Left lung (tissue), 10 donors: ENCODE results near the gene SPP1. TPM values are rescaled to one million over a fixed set of nuclear protein-coding genes. Genes with fewer than 3 reads are reported as not detected.
A peak's percentile ranks its signal among the peaks of the same experiment; 100 is the strongest.
"Not testable (repeated sequence)": the region's sequence is repeated elsewhere in the genome, so short reads cannot be mapped to it uniquely, and the experiment has no call there.

Source experiments
- ATAC-seq: fragments of 200-7000 bp; cut with Tn5 transposase; one replicate; pipeline ENCODE4 v1.9.1; 2020; ENCODE audit warnings: moderate library complexity
- DNase-seq, 4 donors: peaks; one replicate each; pipeline ENCODE4 v3.0.0-alpha.2; 2013 to 2020
- H3K27ac ChIP-seq, 2 donors: fragments of 200-600 bp; sonication (generic) in 1 of 2; one replicate each; pipeline versions ENCODE4 v1.5.0 to v1.8.0; 2020 to 2021
- H3K27me3 ChIP-seq, 2 donors: fragments of 200-600 bp; sonication (generic) in 1 of 2; one replicate each; pipeline versions ENCODE4 v1.5.0 to v1.8.0; 2020 to 2021
- H3K36me3 ChIP-seq, 2 donors: fragments of 200-600 bp; sonication (generic) in 1 of 2; one replicate each; pipeline versions ENCODE4 v1.5.0 to v1.8.0; 2020 to 2021
- H3K4me1 ChIP-seq, 2 donors: fragments of 200-600 bp; one replicate each; pipeline ENCODE4 v1.8.0; 2021
- H3K4me3 ChIP-seq, 2 donors: fragments of 200-600 bp; sonication (generic) in 1 of 2; one replicate each; pipeline versions ENCODE4 v1.5.0 to v1.8.0; 2020 to 2021; ENCODE audit warnings: mild to moderate bottlenecking in 1 of 2
- H3K9me3 ChIP-seq, 2 donors: fragments of 200-600 bp; sonication (generic) in 1 of 2; one replicate each; pipeline versions ENCODE4 v1.5.0 to v1.8.0; 2020 to 2021
- intact Hi-C, 2 donors: fragments of 100-400 bp; cut with DNase I; formaldehyde crosslinking; loops; one replicate each; pipeline versions ENCODE4 v1.11.2 to v1.14.2; 2022
- polyA plus RNA-seq, 6 donors: library from polyadenylated mRNA; unstranded; fragments of 120-200 nt; gene quantifications; one replicate each; pipeline ENCODE4 v1.2.1, GENCODE V29; 2013; ENCODE audit not compliant: insufficient read length in 6 of 6
- total RNA-seq, 2 donors: library from RNA; stranded (reverse); fragmentation: NEBNext Ultra II Directional; extraction: Animal tissue kit (Norgen Biotek cat#: 25700); gene quantifications; one replicate each; pipeline ENCODE4 v1.2.1, GENCODE V29; 2021
- TF ChIP-seq, protein P1 (sequence below), 2 donors: fragments of 200-600 bp; sonication (generic) in 1 of 2; IDR thresholded peaks; one replicate each; pipeline versions ENCODE4 v1.5.0 to v1.8.0; 2021; ENCODE audit warnings: antibody characterized with exemption in 2 of 2
- donor health status: DM: no; HTN: yes; CAD: no.
- donor health status: DM: no; HTN: no; CAD: no.

SPP1 gene
- total and polyA plus RNA-seq, 8 donors = 37.6 to 229 (median 75.8) TPM

DNA sequence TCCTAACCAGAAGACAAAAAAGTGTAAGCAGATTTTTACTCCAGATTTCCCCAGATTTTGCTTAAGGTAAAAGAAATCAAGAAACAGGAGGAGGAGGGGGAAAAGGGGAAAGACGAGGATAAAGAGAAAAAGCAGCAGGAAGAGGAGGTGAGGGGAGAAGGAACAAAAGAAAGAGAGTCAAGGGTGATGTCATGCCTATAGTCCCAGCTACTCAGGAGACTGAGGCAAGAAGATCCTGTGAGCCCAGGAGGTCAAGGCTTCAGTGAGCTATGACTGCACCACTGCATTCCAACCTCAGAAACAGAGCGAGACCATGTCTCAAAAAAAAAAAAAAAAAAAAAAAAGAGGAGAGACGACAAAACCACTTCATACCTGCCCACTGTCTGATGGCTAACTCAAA is 19.9 kb downstream of the SPP1 start:
- TF ChIP-seq, protein P1, sequence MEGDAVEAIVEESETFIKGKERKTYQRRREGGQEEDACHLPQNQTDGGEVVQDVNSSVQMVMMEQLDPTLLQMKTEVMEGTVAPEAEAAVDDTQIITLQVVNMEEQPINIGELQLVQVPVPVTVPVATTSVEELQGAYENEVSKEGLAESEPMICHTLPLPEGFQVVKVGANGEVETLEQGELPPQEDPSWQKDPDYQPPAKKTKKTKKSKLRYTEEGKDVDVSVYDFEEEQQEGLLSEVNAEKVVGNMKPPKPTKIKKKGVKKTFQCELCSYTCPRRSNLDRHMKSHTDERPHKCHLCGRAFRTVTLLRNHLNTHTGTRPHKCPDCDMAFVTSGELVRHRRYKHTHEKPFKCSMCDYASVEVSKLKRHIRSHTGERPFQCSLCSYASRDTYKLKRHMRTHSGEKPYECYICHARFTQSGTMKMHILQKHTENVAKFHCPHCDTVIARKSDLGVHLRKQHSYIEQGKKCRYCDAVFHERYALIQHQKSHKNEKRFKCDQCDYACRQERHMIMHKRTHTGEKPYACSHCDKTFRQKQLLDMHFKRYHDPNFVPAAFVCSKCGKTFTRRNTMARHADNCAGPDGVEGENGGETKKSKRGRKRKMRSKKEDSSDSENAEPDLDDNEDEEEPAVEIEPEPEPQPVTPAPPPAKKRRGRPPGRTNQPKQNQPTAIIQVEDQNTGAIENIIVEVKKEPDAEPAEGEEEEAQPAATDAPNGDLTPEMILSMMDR (IDR thresholded peaks at IDR 0.05) = no peak
- no peaks in the 10 kb centered on the region for H3K36me3 ChIP-seq
- no peaks in the 10 kb centered on the region for H3K4me1 ChIP-seq
- no peak overlapping the region for H3K27ac ChIP-seq
- no peak for ATAC-seq
- intact Hi-C loops = no loop called here
- DNase-seq = no peak
- H3K27me3 ChIP-seq = no peaks in the 10 kb centered on the region
- H3K9me3 ChIP-seq = no peaks in the 10 kb centered on the region
- H3K4me3 ChIP-seq = no peak overlapping the region

DNA sequence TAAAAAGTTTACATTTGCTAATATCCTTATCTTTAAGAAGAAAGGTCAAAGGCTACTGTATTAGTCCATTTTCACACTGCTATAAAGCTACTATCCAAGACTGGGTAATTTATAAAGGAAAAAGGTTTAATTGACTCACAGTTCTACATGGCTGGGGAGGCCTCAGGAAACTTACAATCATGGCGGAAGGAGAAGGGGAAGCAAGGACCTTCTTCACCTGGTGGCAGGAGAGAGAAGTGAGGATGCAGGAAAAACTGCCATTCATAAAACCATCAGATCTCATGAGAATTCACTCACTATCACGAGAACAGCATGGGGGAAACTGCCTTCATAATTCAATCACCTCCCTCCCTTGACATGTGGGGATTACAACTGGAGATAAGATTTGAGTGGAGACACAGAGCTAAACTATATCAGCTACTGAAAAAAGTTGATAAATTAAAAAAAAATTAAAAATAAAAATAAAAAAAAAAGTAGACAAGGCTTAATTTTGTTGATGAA is 23.7 kb downstream of the SPP1 start:
- intact Hi-C loops, DNase-seq, ATAC-seq, H3K4me3 ChIP-seq, H3K36me3 ChIP-seq, H3K4me1 ChIP-seq, H3K27ac ChIP-seq, H3K27me3 ChIP-seq, H3K9me3 ChIP-seq: not testable (repeated sequence)

GRCh38 chr4:88001871-88002270 is 26.4 kb downstream of the SPP1 start:
- Histone ChIP-seq H3K27ac (no peak overlapping the region), H3K4me1 (peaks cover 2 to 3% of the 10 kb centered on the region in 2 donors), H3K4me3 (no peak overlapping the region), H3K36me3 (no peaks in the 10 kb centered on the region), H3K27me3 (no peaks in the 10 kb centered on the region), H3K9me3 (no peaks in the 10 kb centered on the region)
- DNase-seq = no peak
- ATAC-seq = peak; percentile 12
- TF ChIP-seq, protein P1 (IDR thresholded peaks at IDR 0.05) = no peak
- intact Hi-C loops = no loop called here

DNA sequence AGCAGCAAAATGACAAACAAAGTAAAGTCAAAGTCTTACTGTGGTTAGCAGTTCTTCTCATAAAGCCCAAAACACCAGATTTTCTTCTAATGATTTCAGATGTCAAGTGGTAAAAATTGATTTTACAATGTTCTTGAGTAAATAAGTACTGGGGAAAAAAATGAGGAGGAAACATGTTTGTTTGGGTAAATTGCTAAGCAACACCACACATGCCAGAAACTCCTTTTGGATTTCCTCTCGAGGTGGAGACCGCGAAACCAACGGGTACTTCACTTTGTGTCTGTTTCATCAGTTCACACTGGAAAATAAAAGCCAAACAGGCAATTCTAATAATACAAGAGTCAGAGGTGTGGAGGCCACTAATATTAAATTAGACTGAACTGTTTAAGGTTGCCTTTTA is 27.3 kb downstream of the SPP1 start:
- TF ChIP-seq, protein P1 (IDR thresholded peaks at IDR 0.05) = no peak
- no peak for DNase-seq
- no peak for ATAC-seq

DNA sequence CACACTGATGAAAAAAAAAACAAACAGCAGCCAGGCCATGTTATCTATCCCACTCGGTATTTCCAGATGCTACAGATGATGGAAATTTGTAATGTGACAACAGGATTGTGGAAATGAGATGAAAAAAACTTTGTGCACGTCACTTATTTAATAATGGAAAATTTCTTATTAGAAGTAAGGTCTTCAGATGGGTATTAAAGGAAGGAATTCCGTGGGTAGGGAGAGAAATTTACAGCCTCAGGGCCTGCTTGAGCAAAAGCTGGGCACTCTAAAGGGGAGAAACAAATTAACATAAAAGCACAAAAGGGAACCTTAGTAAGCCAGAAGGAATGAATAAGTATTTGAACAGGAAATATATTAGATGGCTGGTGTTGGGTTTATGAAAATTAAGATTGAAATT is 27.7 kb downstream of the SPP1 start:
- H3K27ac ChIP-seq = no peak overlapping the region
- H3K27me3 ChIP-seq = no peaks in the 10 kb centered on the region
- H3K36me3 ChIP-seq = no peaks in the 10 kb centered on the region
- no peak for ATAC-seq
- peaks cover 3 to 8% of the 10 kb centered on the region in 2 donors for H3K4me1 ChIP-seq
- intact Hi-C loops = no loop called here
- H3K4me3 ChIP-seq = no peak overlapping the region
- DNase-seq = no peak
- TF ChIP-seq, protein P1 (IDR thresholded peaks at IDR 0.05) = no peak
- H3K9me3 ChIP-seq = no peaks in the 10 kb centered on the region

More for the DNA sequence above, 27.3 kb downstream of the SPP1 start:
- H3K27ac ChIP-seq = no peak overlapping the region
- H3K27me3 ChIP-seq = no peaks in the 10 kb centered on the region
- H3K9me3 ChIP-seq = no peaks in the 10 kb centered on the region
- no peak overlapping the region for H3K4me3 ChIP-seq
- H3K4me1 ChIP-seq = peaks cover 3 to 7% of the 10 kb centered on the region in 2 donors
- intact Hi-C loops = no loop called here
- H3K36me3 ChIP-seq = no peaks in the 10 kb centered on the region

GRCh38 chr4:88005076-88005475 is 29.6 kb downstream of the SPP1 start:
- no peaks in the 10 kb centered on the region for H3K36me3 ChIP-seq
- no peaks in the 10 kb centered on the region for H3K27me3 ChIP-seq
- intact Hi-C loops = no loop called here
- peaks cover 3 to 25% of the 10 kb centered on the region in 2 donors for H3K4me1 ChIP-seq
- TF ChIP-seq, protein P1 (IDR thresholded peaks at IDR 0.05) = no peak
- DNase-seq (no peak), ATAC-seq (no peak)
- H3K27ac ChIP-seq = no peak overlapping the region
- H3K9me3 ChIP-seq = no peaks in the 10 kb centered on the region
- H3K4me3 ChIP-seq = no peak overlapping the region
